Esophagus muscularis mucosa (tissue), 4 donors: ENCODE measurements around the gene DPH7. TPM values are rescaled to one million over a fixed set of nuclear protein-coding genes. Genes with fewer than 3 reads are reported as not detected.

Experiments used
- DNase-seq: peaks from one replicate; pipeline ENCODE4 v3.0.0-alpha.2; 2017; ENCODE audit errors: extremely low spot score
- H3K27ac ChIP-seq, 4 donors: fragments of 200-600 bp; sonication (generic); replicated peaks in 1 of 4; 1 replicate in 3 of 4; 2 replicates in 1 of 4; pipeline ENCODE4 v1.5.1; 2016 to 2019; ENCODE audit warnings: mild to moderate bottlenecking in 1 of 4
- H3K27me3 ChIP-seq, 4 donors: fragments of 200-600 bp; sonication (generic); one replicate each; pipeline versions ENCODE4 v1.5.1 to v1.6.0; 2016 to 2019
- H3K36me3 ChIP-seq, 4 donors: fragments of 200-600 bp; sonication (generic); one replicate each; pipeline ENCODE4 v1.5.1; 2016 to 2019
- H3K4me1 ChIP-seq, 4 donors: fragments of 200-600 bp; sonication (generic); one replicate each; pipeline ENCODE4 v1.5.1; 2016 to 2019
- H3K4me3 ChIP-seq, 4 donors: fragments of 200-600 bp; sonication (generic); 1 replicate in 2 of 4; 2 replicates in 2 of 4; pipeline ENCODE4 v1.5.1; 2016 to 2019; ENCODE audit warnings: mild to moderate bottlenecking in 4 of 4, moderate library complexity in 1 of 4
- H3K9me3 ChIP-seq, 4 donors: fragments of 200-600 bp; sonication (generic); 1 replicate in 3 of 4; 2 replicates in 1 of 4; pipeline ENCODE4 v1.5.1; 2016 to 2019
- EP300 ChIP-seq: sonication (generic); formaldehyde crosslinking; IDR thresholded peaks from one replicate; pipeline ENCODE4 v1.6.1; 2017; ENCODE audit warnings: antibody characterized with exemption
- POLR2A ChIP-seq: fragments of 450-650 bp; IDR thresholded peaks from one replicate; pipeline ENCODE4 v1.6.1; 2017; ENCODE audit warnings: antibody characterized with exemption, moderate library complexity, mild to moderate bottlenecking, low read depth
- POLR2AphosphoS5 ChIP-seq, 2 donors: sonication (generic); formaldehyde crosslinking; IDR thresholded peaks; one replicate each; pipeline ENCODE4 v1.6.1; 2017; ENCODE audit warnings: antibody characterized with exemption in 2 of 2
- WGBS: methylation state at CpG from one replicate; pipeline ENCODE4 v1.1.5; 2018; 5-methylcytosine and 5-hydroxymethylcytosine counted together
- intact Hi-C: fragments of 100-400 bp; cut with DNase I; formaldehyde crosslinking; loops from one replicate; pipeline ENCODE4 v1.15.1; 2023
- total RNA-seq, 4 donors: library from RNA; depleted of rRNA; stranded (reverse); fragments of >200 nt; gene quantifications; one replicate each; pipeline versions ENCODE4 v1.1.0 to v1.2.1, GENCODE V29; 2016
- TF ChIP-seq, protein P1 (sequence below), 3 experiments: fragments of 200-600 bp in 2 of 3; fragments of 450-650 bp in 1 of 3; sonication (generic) in 2 of 3; IDR thresholded peaks; one replicate each; pipeline ENCODE4 v1.5.1; 2017 to 2019; ENCODE audit warnings: antibody characterized with exemption in 3 of 3, mild to moderate bottlenecking in 2 of 3, moderate library complexity in 1 of 3

Gene DPH7
- total RNA-seq, 4 donors from 2014 or later = 19.9 to 27.8 (median 24.8) TPM

DNA sequence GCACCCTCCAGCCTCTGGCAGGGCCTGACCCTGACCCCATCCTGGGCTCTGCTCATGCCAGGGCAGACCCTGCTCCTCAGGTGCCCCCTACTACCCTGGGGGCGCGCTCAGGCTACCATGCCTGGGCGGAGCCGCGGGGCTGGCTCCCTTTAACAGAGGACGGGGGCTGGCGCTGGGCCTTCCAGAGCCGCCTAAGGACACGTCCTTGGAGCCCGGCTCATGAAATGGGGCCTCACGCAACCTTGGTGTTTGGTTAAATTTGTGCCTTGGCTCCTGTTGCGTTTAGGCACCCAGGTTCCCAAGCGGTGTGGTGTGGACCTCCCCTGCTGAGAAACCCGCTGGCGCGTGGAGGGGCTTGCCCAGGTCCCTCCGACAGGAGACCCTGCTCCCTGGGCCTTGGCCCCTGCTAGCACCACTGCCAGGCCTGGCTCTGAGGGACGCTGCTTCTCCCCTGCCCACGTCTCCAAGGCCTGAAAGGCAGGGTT lies 36.7 kb upstream of the DPH7 start:
- DNase-seq = no peak
- H3K27ac ChIP-seq = no peak overlapping the region
- no peak for TF ChIP-seq EP300
- TF ChIP-seq POLR2A = no peak
- 93% methylated on average over 3 of the region's 19 CpGs for WGBS
- peaks cover 10 to 39% (median 36%) of the 10 kb centered on the region in 4 donors for H3K36me3 ChIP-seq
- H3K27me3 ChIP-seq = no peaks in the 10 kb centered on the region
- H3K4me3 ChIP-seq = no peak overlapping the region
- no peaks in the 10 kb centered on the region for H3K9me3 ChIP-seq
- H3K4me1 ChIP-seq = peaks cover 38 to 55% (median 49%) of the 10 kb centered on the region in 4 donors
- intact Hi-C loops = no loop called here

DNA sequence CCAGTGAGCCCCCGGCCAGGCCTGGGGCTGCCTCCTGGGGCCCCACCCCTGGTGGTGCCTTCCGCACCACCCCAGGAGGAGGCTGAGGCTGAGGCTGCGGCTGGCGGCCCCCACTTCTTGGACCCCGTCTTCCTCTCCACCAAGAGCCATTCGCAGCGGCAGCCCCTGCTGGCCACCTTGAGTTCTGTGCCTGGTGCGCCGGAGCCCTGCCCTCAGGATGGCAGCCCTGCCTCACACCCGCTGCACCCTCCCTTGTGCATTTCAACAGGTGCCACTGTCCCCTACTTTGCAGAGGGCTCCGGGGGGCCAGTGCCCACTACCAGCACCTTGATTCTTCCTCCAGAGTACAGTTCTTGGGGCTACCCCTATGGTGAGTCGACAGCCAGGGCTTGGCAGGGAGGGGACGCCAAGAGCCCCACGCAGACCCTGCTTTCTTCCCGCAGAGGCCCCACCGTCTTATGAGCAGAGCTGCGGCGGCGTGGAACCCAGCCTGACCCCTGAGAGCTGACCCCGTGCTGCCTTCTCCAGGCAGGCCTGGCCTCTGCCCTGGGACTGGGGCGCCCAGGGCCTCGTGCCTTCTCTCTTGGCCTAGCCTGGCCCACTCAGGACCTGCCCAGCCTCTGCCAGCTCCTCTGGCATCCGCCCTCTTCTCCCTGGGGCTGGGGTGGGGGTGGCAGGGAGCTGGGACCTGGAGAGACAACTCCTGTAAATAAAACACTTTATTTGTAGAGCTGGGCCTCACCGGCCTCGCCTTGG lies 36.1 kb upstream of the DPH7 start:
- H3K36me3 ChIP-seq = peaks cover 10 to 39% (median 36%) of the 10 kb centered on the region in 4 donors
- no peak overlapping the region for H3K4me3 ChIP-seq
- intact Hi-C loops = no loop called here
- no peak for DNase-seq
- no peaks in the 10 kb centered on the region for H3K9me3 ChIP-seq
- 98% methylated on average over 9 of the region's 25 CpGs for WGBS
- TF ChIP-seq POLR2A = no peak
- TF ChIP-seq POLR2AphosphoS5 (IDR thresholded peaks at IDR 0.05) = no peak
- no peak for TF ChIP-seq EP300
- TF ChIP-seq, protein P1, sequence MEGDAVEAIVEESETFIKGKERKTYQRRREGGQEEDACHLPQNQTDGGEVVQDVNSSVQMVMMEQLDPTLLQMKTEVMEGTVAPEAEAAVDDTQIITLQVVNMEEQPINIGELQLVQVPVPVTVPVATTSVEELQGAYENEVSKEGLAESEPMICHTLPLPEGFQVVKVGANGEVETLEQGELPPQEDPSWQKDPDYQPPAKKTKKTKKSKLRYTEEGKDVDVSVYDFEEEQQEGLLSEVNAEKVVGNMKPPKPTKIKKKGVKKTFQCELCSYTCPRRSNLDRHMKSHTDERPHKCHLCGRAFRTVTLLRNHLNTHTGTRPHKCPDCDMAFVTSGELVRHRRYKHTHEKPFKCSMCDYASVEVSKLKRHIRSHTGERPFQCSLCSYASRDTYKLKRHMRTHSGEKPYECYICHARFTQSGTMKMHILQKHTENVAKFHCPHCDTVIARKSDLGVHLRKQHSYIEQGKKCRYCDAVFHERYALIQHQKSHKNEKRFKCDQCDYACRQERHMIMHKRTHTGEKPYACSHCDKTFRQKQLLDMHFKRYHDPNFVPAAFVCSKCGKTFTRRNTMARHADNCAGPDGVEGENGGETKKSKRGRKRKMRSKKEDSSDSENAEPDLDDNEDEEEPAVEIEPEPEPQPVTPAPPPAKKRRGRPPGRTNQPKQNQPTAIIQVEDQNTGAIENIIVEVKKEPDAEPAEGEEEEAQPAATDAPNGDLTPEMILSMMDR (IDR thresholded peaks at IDR 0.05) = no peak
- H3K27ac ChIP-seq = no peak overlapping the region
- peaks cover 32 to 49% (median 43%) of the 10 kb centered on the region in 4 donors for H3K4me1 ChIP-seq
- no peaks in the 10 kb centered on the region for H3K27me3 ChIP-seq

DNA sequence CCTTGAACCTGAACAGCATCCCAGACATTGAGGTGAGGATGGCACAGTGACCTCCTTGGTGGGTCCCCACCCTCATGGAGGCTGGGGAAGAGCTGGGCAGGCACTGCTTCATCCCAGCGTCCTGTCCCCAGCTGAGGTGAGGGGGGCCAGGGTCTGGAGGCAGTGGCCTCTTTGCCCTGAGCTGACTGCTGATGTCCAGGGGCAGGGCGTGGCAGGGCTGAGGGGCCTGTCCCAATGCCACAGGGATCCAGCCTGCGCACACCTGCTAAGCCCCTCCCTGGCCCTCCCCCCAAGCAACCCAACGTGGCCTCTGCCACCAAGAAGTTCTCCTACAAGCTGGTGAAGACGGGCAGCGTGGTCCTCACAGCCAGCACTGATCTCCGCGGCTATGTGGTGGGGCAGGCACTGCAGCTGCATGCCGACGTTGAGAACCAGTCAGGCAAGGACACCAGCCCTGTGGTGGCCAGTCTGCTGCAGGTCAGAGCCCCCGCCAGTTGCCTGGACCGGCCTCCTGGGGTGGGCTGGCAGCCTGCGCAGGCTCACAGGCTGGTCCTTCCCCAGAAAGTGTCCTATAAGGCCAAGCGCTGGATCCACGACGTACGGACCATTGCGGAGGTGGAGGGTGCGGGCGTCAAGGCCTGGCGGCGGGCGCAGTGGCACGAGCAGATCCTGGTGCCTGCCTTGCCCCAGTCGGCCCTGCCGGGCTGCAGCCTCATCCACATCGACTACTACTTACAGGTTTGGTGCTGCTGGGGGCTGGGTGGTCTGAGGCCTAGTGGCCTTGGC lies 35.2 kb upstream of the DPH7 start:
- whole genome bisulfite sequencing = 94% methylated on average over 10 of the region's 27 CpGs
- H3K9me3 ChIP-seq = no peaks in the 10 kb centered on the region
- intact Hi-C loops = no loop called here
- TF ChIP-seq, protein P1 (IDR thresholded peaks at IDR 0.05) = no peak
- TF ChIP-seq POLR2A (no peak), EP300 (no peak), POLR2AphosphoS5 (IDR thresholded peaks at IDR 0.05) (no peak)
- H3K36me3 ChIP-seq = peaks cover 10 to 39% (median 37%) of the 10 kb centered on the region in 4 donors
- peaks cover 30 to 49% (median 40%) of the 10 kb centered on the region in 4 donors for H3K4me1 ChIP-seq
- no peak overlapping the region for H3K4me3 ChIP-seq
- no peaks in the 10 kb centered on the region for H3K27me3 ChIP-seq
- no peak for DNase-seq
- no peak overlapping the region for H3K27ac ChIP-seq

DNA sequence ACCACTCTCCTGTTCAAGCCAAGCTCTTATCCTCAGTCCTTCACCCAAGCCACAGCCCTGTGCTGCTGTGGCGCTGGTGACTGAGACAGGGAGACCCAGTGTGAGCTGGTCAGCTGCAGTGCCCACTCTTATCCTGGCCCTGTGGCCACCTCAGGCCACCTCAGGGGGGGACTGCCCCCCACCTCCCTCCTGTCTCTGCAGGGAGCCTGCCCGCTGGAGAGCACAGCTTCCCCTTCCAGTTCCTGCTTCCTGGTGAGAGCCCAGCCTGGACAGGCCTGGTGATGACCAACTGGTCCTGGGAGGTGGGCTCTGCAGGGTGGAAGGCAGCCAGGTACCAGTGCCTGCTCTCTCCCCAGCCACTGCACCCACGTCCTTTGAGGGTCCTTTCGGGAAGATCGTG lies 34.5 kb upstream of the DPH7 start:
- Histone ChIP-seq H3K4me1 (peaks cover 30 to 56% (median 40%) of the 10 kb centered on the region in 4 donors), H3K36me3 (peaks cover 10 to 43% (median 37%) of the 10 kb centered on the region in 4 donors), H3K27me3 (no peaks in the 10 kb centered on the region), H3K4me3 (no peak overlapping the region), H3K27ac (no peak overlapping the region), H3K9me3 (no peaks in the 10 kb centered on the region)
- DNase-seq = no peak
- intact Hi-C loops = no loop called here
- TF ChIP-seq POLR2A (no peak), EP300 (no peak), POLR2AphosphoS5 (IDR thresholded peaks at IDR 0.05) (no peak)
- TF ChIP-seq, protein P1 (IDR thresholded peaks at IDR 0.05) = no peak
- 100% methylated on average over 2 of the region's 5 CpGs for WGBS

- intact Hi-C loops = no loop called here
- Histone ChIP-seq H3K4me3 (no peak overlapping the region), H3K27me3 (no peaks in the 10 kb centered on the region), H3K36me3 (peaks cover 10 to 43% (median 37%) of the 10 kb centered on the region in 4 donors), H3K9me3 (no peaks in the 10 kb centered on the region), H3K27ac (peak overlapping the region in 1 of 4 donors; percentile 17), H3K4me1 (peaks cover 31 to 57% (median 40%) of the 10 kb centered on the region in 4 donors)
- WGBS = 40% methylated on average over 2 of the region's 8 CpGs
- DNase-seq = no peak
- no peak for TF ChIP-seq POLR2A
- TF ChIP-seq, protein P1 (IDR thresholded peaks at IDR 0.05) = no peak
- no peak for TF ChIP-seq POLR2AphosphoS5 (IDR thresholded peaks at IDR 0.05)
- TF ChIP-seq EP300 = no peak
Observed at GRCh38 chr9:137612741-137613142, 34.0 kb upstream of the DPH7 start.
